Measurements from ENCODE around the gene TLE4. TPM values are rescaled to one million over a fixed set of nuclear protein-coding genes. Genes with fewer than 3 reads are reported as not detected.

TLE4 gene
- total RNA-seq, 1 donor from 2014 or later: 10.3 TPM

- intact Hi-C loops (cut with micrococcal nuclease): no loop called here
- no peak overlapping the region for H3K27ac ChIP-seq (replicated peaks)
- no peak for DNase-seq
Observed at GRCh38 chr9:79686381-79687130, 114.8 kb downstream of the TLE4 start.

GRCh38 chr9:79687131-79687447, 115.3 kb downstream of the TLE4 start:
- no peaks in the 10 kb centered on the region for H3K9me3 ChIP-seq (replicated peaks)
- H3K4me3 ChIP-seq: no peak overlapping the region
- intact Hi-C loops (cut with micrococcal nuclease): no loop called here
- no peak for DNase-seq
- no peak for TF ChIP-seq CTCF (IDR thresholded peaks at IDR 0.05; ENCODE audit: borderline replicate concordance)
- no peaks in the 10 kb centered on the region for H3K27me3 ChIP-seq (ENCODE audit: low read depth)
- no peak overlapping the region for H3K27ac ChIP-seq (replicated peaks)
- H3K36me3 ChIP-seq: no peaks in the 10 kb centered on the region
- peaks cover 14% of the 10 kb centered on the region for H3K4me1 ChIP-seq

More at GRCh38 chr9:79686381-79687130, 114.8 kb downstream of the TLE4 start:
- Histone ChIP-seq H3K4me3 (no peak overlapping the region), H3K9me3 (replicated peaks) (no peaks in the 10 kb centered on the region), H3K4me1 (peaks cover 16% of the 10 kb centered on the region), H3K27me3 (ENCODE audit: low read depth) (no peaks in the 10 kb centered on the region), H3K36me3 (no peaks in the 10 kb centered on the region)
- no peak for TF ChIP-seq CTCF (IDR thresholded peaks at IDR 0.05; ENCODE audit: borderline replicate concordance)

GRCh38 chr9:79688363-79688762, 116.6 kb downstream of the TLE4 start:
- H3K36me3 ChIP-seq: no peaks in the 10 kb centered on the region
- no peak for TF ChIP-seq CTCF (IDR thresholded peaks at IDR 0.05; ENCODE audit: borderline replicate concordance)
- peaks cover 10% of the 10 kb centered on the region for H3K4me1 ChIP-seq
- no peaks in the 10 kb centered on the region for H3K9me3 ChIP-seq (replicated peaks)
- intact Hi-C loops (cut with micrococcal nuclease): no loop called here
- no peak for DNase-seq
- H3K4me3 ChIP-seq: no peak overlapping the region
- H3K27me3 ChIP-seq (ENCODE audit: low read depth): no peaks in the 10 kb centered on the region
- no peak overlapping the region for H3K27ac ChIP-seq (replicated peaks)

GRCh38 chr9:79689576-79689975, 117.8 kb downstream of the TLE4 start:
- no peaks in the 10 kb centered on the region for H3K9me3 ChIP-seq (replicated peaks)
- no peaks in the 10 kb centered on the region for H3K27me3 ChIP-seq (ENCODE audit: low read depth)
- no peak overlapping the region for H3K4me3 ChIP-seq
- DNase-seq: no peak
- no peak overlapping the region for H3K27ac ChIP-seq (replicated peaks)
- peaks cover 10% of the 10 kb centered on the region for H3K4me1 ChIP-seq
- no peaks in the 10 kb centered on the region for H3K36me3 ChIP-seq
- intact Hi-C loops (cut with micrococcal nuclease): no loop called here
- TF ChIP-seq CTCF (IDR thresholded peaks at IDR 0.05; ENCODE audit: borderline replicate concordance): no peak

GRCh38 chr9:79691496-79691895, 119.7 kb downstream of the TLE4 start:
- Histone ChIP-seq H3K9me3 (replicated peaks) (no peaks in the 10 kb centered on the region), H3K27me3 (ENCODE audit: low read depth) (no peaks in the 10 kb centered on the region), H3K27ac (replicated peaks) (no peak overlapping the region), H3K36me3 (no peaks in the 10 kb centered on the region), H3K4me1 (peaks cover 7% of the 10 kb centered on the region), H3K4me3 (no peak overlapping the region)
- TF ChIP-seq CTCF (IDR thresholded peaks at IDR 0.05; ENCODE audit: borderline replicate concordance): no peak
- no peak for DNase-seq
- intact Hi-C loops (cut with micrococcal nuclease): no loop called here

Data from left ventricle myocardium inferior (tissue), 1 donor.